Measurements from ENCODE around the gene DGUOK. TPM values are rescaled to one million over a fixed set of nuclear protein-coding genes. Genes with fewer than 3 reads are reported as not detected.

DGUOK gene
- 60.5 and 63.3 TPM in 2 replicates for total RNA-seq

GRCh38 chr2:73926493-73927327 is at the start of gene DGUOK:
TSS of gene DGUOK (plus strand) at chr2:73926880. CDS start at chr2:73926911, 31 bp downstream.

GRCh38 chr2:73892631-73893329 is 33.9 kb upstream of the DGUOK start, which contains the start of gene ACTG2:
TSS of gene ACTG2 (plus strand) at chr2:73893008. CDS start at chr2:73901312, 8,304 bp downstream.

GRCh38 chr2:73984203-73984921 is 57.7 kb downstream of the DGUOK start, which contains the start of gene TET3:
TSS of gene TET3 (plus strand) at chr2:73984910. CDS start at chr2:73986404, 1,494 bp downstream.

Small RNA genes lying within 50 kb of the gene (small RNA-seq; reads per million reads assigned to genes)
- gene AC110801.1, result not detected
- not detected for gene RNA5SP97

Other genes starting within 250 kb of the DGUOK start
- 20.8 and 33.3 TPM in 2 replicates for gene TPRKB, start 189.5 kb upstream of the DGUOK start, total RNA-seq
- gene DUSP11, start 146.8 kb upstream of the DGUOK start, total RNA-seq, result 33.0 and 75.5 TPM in 2 replicates
- not detected in 2 replicates for gene C2orf78, start 142.7 kb upstream of the DGUOK start, total RNA-seq
- gene STAMBP, start 97.9 kb upstream of the DGUOK start, total RNA-seq, result 21.2 and 37.1 TPM in 2 replicates
- 0.39 and 0.98 TPM in 2 replicates for gene ACTG2, start 33.9 kb upstream of the DGUOK start, total RNA-seq
- gene TET3, start 58.0 kb downstream of the DGUOK start, total RNA-seq, result 9.2 and 13.0 TPM in 2 replicates
- 16.9 and 35.7 TPM in 2 replicates for gene BOLA3, start 221.0 kb downstream of the DGUOK start, total RNA-seq

Measured in placental epithelial cell (primary cell).